G401.6 (cell line): ENCODE data around the gene VAPB.
"Not testable (repeated sequence)": the region's sequence is repeated elsewhere in the genome, so short reads cannot be mapped to it uniquely, and the experiment has no call there.

Source experiments
- FAIRE-seq: peaks from 2 replicates; lab custom pipeline; 2012; peaks lifted over from hg19 to GRCh38; lab: Jason Lieb, UNC

VAPB gene

GRCh38 chr20:58407201-58407873, 18.3 kb downstream of the VAPB start:
- no peak for FAIRE-seq

- FAIRE-seq: no peak
Observed at GRCh38 chr20:58407966-58408557, 19.0 kb downstream of the VAPB start.

- no peak for FAIRE-seq
Observed at GRCh38 chr20:58408603-58409246, 19.7 kb downstream of the VAPB start.

- not testable (repeated sequence) for FAIRE-seq
Observed at GRCh38 chr20:58414216-58414615, 25.2 kb downstream of the VAPB start.

- FAIRE-seq: not testable (repeated sequence)
Observed at GRCh38 chr20:58414786-58415185, 25.8 kb downstream of the VAPB start.

- no peak for FAIRE-seq
Observed at GRCh38 chr20:58416057-58416456, 27.0 kb downstream of the VAPB start.

- no peak for FAIRE-seq
Observed at GRCh38 chr20:58416835-58417234, 27.8 kb downstream of the VAPB start.

- FAIRE-seq: no peak
Observed at GRCh38 chr20:58417438-58417837, 28.4 kb downstream of the VAPB start.

GRCh38 chr20:58418949-58419748, 30.1 kb downstream of the VAPB start:
- no peak for FAIRE-seq

GRCh38 chr20:58420798-58421496, 31.9 kb downstream of the VAPB start:
- no peak for FAIRE-seq

- no peak for FAIRE-seq
Observed at GRCh38 chr20:58421497-58421850, 32.4 kb downstream of the VAPB start.

GRCh38 chr20:58424218-58424969, 35.4 kb downstream of the VAPB start:
- FAIRE-seq: no peak

- not testable (repeated sequence) for FAIRE-seq
Observed at GRCh38 chr20:58427571-58427970, 38.5 kb downstream of the VAPB start.

- FAIRE-seq: no peak
Observed at GRCh38 chr20:58428364-58428763, 39.3 kb downstream of the VAPB start.

- no peak for FAIRE-seq
Observed at GRCh38 chr20:58429303-58429702, 40.3 kb downstream of the VAPB start.

GRCh38 chr20:58431134-58431533, 42.1 kb downstream of the VAPB start:
- FAIRE-seq: no peak

GRCh38 chr20:58432186-58432954, 43.3 kb downstream of the VAPB start:
- FAIRE-seq: no peak

GRCh38 chr20:58433029-58433647, 44.1 kb downstream of the VAPB start:
- FAIRE-seq: no peak

GRCh38 chr20:58433759-58434158, 44.7 kb downstream of the VAPB start:
- no peak for FAIRE-seq

GRCh38 chr20:58434326-58434725, 45.3 kb downstream of the VAPB start:
- FAIRE-seq: no peak
